ENCODE measurements around the gene GNB1.

GNB1 gene

DNA sequence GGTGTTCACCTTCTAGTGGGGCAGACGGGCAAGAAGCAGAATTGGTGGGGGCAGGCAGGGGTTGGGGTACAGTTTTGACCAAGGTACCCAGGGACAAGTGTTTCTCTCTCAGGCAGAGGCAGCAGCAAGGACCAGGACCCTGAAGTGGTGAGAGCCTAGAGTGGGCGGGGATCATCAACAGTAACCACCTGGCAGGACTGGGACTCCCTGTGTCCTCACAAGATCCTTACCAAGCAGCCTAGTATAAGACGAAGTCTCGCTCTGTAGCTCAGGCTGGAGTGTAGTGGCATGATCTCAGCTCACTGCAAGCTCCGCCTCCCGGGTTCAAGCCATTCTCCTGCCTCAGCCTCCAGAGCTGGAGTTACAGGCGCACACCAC, 109.4 kb downstream of the GNB1 start:
- no peak for DNase-seq (ENCODE audit: low spot score)

DNA sequence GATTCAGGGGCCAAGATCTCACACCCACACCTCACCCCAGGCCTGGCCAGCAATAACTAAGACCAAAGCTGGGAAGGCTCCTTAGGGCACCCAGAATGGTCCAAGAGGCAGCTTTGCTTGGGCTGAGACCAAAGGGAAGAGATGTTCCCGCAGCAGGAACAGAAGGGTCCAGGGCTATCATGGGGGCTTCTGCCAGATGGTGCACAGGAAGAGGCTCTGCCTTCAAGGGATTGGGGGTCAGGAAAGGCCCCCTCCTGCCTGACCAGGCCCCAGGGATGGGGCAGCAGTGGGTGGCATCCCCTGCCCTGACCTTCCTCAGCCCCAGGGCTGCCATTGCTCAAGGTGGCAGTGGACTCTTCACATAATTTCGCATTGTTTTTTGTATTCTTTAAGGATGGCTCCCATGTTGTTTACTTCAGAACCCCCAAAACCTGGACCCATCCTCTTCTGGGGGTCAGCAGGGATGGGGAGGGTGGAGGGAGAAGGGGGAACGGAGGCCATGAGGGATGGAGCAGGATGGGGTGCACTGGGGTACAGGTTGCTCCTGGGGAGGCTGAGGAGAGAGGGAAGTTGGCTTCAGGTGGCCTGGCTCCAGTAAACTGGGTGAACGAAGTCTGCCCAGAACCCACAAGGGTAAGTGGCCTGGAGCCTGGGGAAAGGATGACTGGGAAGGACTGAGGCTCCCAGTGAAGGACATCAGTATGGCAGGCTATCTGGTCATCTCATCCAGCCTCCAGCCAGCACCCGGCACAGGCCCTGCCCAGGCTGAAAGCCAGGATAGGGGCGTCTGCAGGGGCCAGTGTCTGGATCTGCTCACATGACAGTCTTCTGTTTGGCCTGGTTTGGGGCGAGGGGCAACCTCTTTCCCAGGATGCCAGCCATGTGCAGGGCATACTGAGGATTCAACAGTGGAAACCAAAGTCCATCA, 110.0 kb downstream of the GNB1 start:
- no peak for DNase-seq (ENCODE audit: low spot score)

DNA sequence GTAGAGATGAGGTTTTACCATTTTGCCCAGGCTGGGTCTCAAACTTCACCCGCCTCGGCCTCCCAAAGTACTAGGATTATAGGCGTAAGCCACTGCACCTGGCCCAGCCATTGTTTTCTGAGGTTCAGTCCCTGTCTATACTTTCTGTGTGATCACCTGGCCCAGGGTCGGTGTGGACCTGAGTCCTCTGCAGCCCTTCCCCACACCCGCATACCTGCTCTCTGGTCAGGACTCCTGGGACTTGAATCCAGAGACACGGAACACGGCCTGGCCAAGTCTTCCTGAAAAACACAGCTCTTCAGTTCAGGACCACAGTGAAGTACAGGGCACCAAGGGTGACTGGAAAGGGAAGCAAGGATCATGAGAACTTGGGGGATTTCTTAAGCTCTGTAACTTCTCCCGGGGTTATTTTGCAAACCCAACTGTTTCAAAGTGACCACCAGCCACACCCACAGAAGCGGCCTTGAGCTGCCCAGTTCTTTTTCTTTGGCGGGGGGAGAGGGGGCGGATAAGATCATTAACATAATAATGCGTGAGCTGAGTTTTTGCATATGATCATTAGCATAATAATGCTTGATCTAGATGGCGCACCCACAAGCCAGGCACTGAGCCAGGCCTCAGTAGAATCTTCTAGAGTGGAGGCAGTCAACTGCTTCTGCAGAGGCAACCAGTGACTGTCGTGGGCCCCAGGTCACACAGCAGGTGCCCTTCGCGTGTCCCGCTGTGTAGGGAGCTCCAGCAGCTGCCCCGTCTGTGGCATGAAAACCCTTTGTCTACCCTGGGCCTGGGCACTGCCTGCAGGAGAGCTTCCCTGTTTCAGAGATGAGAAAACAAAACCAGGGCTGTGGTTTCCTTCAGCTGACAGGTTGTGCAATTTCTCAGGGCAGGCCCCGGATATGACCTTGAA, 110.9 kb downstream of the GNB1 start:
- DNase-seq (ENCODE audit: low spot score): peak; percentile 26

DNA sequence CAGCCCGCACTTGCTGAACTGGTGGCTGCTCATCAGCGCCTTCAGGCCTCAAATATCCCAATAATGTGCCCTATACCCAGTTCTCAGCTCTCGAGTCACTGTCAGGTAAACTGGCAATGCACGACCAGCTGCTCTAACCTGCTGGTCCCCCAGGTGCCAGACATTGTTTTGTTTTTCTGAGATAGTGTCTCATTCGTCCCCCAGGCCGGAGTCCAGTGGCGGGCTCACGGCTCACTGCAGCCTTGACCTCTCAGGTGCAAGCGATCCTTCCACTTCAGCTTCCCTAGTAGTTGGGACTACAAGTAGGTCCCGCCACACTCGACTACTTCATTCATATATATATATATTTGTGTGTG, 111.6 kb downstream of the GNB1 start:
- no peak for DNase-seq (ENCODE audit: low spot score)

DNA sequence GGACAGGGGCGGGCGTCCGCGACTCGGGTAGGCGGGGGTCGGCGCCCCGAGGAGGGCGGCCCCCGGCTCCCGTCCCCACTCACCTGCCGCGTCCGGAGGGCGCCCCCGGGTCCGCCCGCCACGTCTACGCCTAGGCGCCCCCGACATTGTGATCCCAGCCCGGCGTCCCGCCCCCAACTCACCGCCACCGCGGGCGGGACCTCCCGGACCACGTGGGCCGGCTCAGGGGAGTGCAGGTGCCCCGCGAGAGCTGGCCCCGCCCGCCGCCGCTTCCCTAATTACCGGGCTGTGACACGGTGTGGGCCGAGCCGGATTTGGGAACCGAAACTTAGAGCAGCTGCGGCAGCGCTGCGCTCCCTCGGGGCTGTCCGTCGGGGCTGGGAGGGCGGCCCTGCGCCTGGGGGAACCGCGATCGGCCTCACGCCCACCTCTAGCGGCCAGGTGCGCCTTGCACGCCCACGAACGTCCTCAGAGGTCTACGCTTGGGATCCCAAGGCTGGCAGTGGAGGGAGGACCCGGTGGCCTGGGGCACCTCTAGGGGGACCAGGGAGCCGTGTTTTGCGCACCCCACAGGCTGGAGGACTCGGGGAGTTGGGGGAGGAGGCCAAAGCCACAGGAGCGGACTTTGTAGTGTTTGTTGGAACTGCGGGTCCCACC, 112.1 kb downstream of the GNB1 start:
- DNase-seq (ENCODE audit: low spot score): peak; percentile 39

DNA sequence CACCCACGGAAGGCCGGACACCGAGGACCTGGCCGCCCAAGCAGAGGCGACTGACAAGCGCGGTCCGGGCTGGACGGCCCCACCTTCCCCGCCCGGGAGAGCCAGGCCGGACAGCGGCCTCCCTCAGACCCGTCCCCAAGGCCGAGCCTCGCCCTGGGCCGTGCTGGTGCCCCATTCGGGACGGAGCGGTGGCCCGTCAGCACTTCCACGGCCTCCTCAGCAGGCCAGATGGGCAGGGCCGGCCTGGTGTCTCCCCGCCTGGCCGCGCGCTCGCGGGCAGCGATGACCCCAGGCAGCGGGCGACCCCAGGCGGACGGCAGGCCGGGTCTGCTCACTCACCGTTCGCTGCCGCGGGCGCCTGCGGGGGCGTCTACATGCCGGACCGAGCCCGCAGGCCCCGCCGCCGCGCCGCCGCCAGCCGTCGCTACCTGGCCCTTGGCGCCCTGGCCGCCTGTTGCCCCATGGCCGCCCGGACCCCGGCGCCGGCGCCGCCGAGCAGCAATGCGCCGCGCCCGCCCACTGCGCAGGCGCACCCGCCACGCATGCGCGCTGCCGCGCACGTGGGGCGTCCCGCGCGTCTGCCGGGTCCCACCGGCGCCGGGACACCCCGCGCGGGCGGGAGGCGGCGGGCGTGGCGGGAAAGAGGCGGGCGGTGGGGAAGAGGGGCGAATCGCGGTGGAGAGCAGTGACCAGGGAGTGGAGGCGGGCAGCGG, 112.8 kb downstream of the GNB1 start, which contains the start of gene NADK:
TSS of gene NADK (minus strand) at position 521 of the 713 bp plus-strand sequence. CDS start 13,064 bp downstream, outside the sequence.
- peak; percentile 73 for DNase-seq (ENCODE audit: low spot score)

DNA sequence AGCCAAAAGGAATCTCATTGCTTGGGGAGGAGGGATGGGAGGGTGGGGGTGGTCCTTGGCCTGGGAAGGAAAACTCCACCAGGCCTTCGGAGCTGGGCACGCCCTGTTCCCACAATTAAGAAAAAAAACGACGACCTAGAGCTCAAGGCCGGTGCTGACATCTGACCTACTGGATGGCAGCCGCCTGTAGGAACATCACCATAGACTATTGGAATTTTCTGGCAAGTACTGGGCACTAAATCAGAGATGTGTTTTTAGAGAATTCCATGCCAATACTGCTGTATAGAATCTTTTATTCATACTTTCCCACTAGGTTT, 113.3 kb downstream of the GNB1 start:
- peak; percentile 14 for DNase-seq (ENCODE audit: low spot score)

DNA sequence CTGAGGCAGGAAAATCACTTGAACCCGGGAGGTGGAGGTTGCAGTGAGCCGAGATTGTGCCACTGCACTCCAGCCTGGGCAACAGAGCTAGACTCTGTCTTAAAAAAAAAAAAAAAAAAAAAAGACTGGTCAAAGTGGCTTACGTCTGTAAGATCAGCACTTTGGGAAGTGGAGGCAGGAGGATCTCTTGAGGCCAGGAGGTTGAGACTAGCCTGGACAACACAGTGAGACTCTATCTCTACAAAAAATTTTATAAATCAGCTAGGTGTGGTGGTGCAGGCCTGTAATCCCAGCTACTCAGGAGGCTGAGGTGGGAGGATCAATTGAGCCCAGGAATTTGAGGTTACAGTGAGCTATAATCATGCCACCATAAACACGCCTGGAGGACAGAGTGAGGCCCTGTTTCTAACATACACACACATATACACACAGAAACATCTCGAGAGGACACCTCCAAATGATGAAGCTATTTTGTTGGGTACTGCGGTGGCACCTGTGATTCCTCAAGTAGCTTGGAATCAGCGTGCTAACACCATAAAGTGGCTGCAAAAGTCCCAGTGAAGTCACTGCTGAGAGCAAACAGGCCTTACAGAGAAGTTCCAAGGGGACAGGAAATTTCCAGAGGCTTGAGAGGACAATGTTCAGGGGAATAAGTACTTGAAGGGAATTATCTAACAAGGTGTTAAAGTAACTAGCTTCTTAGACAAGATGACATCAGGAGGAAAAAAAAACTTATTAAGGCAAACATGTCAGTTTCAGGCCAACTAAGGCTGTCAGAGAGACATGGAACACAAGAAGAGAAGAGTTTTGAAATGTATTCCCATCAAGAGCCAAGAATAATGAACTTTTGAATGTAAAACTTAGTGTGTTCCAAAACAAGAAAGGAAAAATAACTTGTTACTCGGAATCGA, 114.0 kb downstream of the GNB1 start:
- no peak for DNase-seq (ENCODE audit: low spot score)

DNA sequence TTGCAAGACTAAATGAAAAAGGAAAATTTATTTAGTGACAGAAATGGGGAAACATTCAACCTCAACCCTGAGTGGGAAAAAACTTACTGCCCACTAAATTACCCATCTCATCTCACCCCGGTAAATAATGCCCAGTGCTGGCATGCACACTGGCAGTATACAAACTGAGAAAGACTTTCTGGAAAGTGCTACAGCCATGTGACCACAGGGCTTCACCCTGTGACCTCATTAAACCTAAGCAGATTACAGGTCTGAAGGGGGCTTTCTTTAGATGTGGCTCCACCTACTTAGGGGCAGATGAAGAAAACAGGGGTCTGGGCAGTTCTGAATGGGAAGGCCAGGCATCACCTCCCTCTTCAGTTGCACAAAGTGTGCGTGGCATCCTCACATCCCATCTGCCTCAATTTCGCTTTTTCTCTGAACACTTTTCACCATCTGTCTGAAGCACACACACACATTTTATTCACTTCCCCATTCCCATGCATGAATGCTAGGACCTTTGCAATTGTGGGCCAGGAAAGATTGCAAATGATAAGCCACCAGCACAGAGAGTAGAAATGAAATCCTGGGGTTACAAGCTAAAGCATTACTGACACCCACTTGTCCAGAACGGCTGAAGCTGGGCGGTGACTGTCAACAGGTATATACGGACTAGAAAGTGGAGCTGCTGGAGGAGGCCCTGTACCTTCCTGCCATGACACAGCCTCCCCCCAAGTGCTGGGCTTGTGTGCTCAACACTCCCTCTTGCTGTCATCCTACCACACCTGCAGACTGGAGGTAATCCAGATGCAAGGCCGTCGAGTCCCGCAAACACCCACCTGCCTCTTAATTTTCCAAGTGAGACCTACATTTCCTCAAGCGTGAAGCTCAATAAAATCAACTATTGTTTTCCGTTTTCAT, 115.3 kb downstream of the GNB1 start:
- DNase-seq (ENCODE audit: low spot score): no peak

DNA sequence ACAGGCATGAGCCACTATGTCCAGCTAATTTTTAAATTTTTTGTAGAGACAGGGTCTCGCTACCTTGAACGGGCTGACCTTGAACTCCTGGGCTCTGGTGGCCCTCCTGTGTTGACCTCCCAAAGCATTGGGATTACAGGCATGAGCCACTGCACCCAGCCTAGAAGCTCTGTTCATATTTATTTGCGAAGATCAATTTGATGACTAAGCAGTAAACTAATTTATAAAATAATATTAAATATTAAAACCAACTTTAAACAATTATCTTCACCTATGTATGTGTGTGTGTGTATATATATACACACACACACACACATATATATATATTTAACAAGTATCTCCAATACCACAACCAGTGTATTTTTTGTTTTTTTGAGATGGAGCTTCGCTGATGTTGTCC, 117.0 kb downstream of the GNB1 start:
- DNase-seq (ENCODE audit: low spot score): no peak

DNA sequence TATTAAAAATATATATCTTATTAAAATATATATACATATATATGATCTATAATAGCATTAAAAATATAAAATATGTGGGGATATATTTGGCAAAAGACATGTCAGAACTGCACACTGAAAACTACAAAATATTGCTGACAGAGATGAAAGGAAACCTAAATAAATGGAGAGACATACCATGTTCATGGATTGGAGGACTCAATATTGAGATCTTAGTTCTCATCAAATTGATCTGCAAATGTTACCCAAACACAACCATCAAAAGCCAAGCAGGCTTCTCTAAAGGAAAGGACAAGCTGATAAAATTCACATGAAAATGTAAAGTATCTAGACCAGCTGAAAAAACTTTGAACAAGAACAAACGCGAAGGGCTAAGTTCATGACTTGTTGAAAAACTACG, 119.8 kb downstream of the GNB1 start:
- no peak for DNase-seq (ENCODE audit: low spot score)

DNA sequence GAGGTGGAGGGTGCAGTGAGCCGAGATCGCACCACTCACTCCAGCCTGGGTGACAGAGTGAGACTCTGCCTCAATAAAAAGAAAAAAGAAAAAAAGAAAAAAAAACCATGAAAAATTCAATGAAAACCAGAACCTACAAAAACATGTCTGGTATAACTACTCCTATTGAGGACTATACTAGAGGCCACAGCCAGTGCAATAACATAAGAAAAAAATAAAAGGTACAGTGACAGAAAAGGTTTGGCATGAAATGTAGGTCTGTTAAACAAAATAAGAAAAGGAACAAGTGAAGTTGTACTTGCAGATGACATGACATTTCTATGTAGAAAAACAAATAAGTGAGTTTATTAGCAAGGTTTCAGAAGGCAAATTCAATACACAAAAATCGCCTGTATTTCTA, 120.8 kb downstream of the GNB1 start:
- no peak for DNase-seq (ENCODE audit: low spot score)

DNA sequence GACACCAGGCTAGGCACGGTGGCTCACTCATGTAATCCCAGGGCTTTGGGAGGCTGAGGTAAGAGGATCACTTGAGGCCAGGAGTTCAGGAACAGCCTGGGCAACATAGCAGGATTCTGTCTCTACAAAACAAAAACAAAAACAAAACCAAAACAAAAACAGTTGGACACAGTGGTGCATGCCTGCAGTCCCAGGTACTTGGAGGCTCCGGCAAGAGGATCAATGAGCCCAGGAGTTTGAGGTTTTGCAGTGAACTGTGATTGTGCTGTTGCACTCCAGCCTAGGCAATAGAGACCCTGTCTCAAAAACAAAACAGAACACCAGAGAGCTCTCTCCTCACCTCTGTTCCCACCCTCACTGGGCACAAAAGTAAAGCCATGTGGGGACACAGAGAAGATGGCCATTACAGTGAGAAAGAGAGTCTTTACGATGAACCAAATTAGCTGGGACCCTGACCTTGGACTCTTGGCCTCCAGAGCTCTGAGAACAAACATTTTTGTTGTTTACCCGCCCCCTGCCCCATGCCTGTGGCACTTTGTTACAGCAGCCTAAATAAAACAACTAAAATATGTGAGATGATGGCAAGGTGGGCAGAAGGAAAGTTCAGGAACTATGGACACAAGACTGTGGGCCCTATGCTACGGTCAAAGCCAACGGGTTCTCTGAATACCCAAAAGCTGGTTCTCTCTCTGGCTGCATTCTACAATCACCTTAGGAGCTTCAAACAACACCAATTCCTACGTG, 122.5 kb downstream of the GNB1 start:
- no peak for DNase-seq (ENCODE audit: low spot score)

DNA sequence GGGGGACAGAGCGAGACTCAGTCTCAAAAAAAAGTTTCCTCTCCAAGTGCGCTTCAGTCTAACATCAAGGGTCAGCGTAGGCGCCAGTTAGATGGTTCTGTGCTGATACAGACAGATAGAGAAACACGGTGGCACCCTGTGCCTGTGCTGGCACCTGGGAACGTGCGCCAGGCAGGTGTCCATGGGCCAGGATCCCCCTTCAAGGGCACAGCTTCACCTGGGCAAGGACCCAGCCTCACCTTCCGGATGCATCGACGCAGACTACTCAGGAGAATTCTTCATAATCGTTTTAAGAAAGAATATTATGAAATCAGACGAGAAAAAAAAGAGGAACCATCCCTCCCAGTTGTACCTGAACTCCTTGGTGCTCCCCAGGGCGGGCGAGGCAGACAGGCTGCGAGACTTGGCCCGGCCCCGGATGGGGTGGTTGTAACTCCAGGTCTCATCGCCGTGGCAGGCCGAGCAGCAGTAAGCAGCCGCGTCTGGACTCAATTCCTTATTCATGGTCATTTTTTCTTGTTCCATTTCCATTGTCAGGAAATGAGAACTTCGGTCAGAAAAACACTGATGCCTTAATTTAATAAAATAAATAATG, 125.9 kb downstream of the GNB1 start:
- no peak for DNase-seq (ENCODE audit: low spot score)

DNA sequence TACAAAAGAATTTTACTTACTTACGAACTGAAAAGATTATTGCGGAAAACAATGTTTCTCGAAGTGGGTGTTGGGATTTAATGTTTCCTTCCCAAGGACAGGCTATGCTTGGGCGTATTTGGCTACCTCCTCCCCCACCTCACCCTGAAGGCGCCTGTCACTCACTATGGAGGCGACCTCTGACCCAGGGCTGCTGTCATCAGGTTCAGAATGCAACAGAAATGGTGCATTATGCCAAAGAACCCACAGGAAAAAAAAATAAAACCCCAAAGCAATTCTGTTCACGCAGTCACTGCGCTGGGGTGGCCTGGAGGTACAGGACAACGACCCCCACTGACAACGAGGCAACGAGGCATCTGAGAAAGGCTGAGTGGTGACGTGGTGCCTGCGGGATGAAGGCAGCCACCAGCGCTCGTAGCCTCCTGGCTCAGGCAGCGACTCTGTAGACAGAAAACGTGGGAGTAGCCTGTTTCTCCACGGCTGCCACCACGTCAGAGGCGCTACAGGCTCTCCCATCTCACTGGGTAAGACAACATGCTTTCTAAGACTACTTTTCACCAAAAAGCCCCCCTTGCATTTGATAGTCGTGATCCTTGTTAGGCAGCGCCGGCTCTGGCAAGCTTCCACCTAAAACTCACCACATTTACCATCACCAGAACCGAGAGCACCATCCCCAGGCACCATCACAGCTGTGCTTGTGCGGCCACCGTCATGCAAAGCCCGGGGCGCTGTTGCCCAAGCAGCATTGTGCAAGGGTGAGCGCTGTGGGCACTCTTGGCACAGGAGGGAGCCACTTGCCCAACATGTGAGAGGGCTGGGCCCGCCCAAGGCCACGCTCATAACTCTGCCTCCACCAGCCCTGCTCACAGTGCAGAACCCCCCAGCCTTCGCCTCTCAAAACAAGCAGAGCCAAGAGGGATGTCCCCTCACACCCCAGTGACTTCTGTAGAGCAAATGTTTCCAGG, 126.9 kb downstream of the GNB1 start:
- no peak for DNase-seq (ENCODE audit: low spot score)

DNA sequence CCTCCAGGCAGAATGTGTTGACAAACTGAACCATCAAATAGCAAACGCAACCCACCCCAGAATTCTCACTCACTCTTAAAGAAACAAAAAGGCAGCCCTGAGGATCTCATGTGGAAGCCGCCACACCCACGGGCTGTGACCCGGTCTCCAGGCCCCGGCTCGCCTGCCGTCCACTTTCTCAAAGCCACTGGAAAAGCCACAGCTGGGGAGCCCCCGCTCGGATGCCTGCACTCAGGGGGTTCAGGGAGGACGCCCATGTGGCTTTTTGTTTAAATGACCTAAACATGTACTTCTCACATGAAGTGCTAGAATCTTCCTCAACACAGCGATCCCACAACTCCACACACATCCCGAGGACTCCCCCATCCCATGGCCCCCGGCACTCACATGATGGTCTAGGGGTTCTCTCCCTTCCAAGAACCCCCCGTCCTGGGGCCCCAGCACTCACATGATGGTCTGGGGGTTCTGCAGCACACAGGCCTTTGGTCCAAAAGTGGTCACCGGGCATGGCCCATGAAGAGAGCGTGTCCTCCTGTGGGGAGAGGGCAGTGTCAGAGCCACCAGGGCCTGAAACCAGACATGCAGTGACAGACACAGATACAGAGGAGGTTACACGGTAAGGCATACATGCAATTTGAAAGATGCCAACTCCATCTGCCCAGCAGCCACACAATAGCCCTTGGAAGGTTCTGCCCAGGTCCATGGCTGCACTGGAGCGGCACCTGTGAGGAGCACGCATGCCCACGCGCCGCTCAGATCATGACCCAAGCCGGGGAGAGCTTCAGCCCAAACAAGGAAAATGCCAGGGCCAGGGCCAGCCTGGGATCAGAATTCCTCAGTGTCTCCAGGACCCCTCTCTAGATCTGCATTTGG, 129.1 kb downstream of the GNB1 start:
- DNase-seq (ENCODE audit: low spot score): no peak

DNA sequence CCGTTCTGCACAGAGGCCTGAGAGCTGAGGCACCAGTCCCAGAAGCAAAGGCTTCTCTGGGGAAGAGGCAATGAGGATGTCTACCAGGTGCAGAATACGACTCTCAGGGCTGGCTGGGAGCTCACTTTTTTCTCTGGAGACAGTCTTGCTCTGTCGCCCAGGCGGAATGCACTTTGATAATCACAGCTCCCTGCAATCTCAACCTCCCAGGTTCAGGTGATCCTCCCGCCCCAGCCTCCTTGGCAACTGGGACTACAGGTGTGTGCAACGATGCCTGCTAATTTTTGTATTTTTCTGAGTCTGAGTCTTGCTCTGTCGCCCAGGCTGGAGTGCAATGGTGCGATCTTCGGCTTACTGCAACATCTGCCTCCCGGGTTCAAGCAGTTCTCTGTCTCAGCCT, 130.2 kb downstream of the GNB1 start:
- no peak for DNase-seq (ENCODE audit: low spot score)

Data from hematopoietic multipotent progenitor cell treated with erythropoietin and hydrocortisone succinate and interleukin-3 and kit ligand, for 15 days (in vitro differentiated cells).